ENCODE measurements around the gene SLC25A22.
A peak's percentile ranks its signal among the peaks of the same experiment; 100 is the strongest.

Gene SLC25A22

DNA sequence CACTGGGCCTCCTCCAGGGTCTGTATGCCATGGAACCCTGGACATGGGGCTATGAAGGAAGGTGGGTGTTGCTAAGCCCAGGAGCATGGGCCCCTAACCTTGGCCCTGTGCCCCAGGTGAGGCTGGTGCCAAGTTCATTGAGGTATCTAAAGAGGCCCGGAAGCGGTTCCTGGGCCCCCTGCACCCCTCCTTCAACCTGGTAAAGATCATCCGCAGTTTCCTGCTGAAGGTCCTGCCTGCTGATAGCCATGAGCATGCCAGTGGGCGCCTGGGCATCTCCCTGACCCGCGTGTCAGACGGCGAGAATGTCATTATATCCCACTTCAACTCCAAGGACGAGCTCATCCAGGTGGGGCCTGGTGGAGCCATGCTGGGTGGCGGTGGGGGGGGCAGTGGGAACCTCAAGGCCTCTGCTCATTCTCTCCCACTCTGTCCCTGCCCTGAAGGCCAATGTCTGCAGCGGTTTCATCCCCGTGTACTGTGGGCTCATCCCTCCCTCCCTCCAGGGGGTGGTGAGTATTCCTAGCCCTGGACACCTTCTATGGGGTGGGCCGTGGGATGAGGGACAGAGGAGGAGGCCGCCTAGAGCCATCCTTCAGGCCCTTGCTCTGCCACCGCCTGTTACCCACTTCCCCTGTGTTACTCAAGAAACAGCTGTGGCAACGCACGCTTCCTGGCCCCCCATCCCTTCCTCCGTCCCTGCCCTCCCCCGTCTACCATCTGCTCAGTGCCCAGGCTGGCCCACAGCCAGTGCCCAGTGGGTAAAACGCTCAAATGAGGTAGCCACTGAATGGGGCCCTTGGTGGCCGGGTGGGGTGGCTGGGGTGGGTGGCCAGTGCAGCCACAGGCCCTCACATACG is 23.7 kb upstream of the SLC25A22 start:
- DNase-seq (ENCODE audit: low read depth) = no peak

DNA sequence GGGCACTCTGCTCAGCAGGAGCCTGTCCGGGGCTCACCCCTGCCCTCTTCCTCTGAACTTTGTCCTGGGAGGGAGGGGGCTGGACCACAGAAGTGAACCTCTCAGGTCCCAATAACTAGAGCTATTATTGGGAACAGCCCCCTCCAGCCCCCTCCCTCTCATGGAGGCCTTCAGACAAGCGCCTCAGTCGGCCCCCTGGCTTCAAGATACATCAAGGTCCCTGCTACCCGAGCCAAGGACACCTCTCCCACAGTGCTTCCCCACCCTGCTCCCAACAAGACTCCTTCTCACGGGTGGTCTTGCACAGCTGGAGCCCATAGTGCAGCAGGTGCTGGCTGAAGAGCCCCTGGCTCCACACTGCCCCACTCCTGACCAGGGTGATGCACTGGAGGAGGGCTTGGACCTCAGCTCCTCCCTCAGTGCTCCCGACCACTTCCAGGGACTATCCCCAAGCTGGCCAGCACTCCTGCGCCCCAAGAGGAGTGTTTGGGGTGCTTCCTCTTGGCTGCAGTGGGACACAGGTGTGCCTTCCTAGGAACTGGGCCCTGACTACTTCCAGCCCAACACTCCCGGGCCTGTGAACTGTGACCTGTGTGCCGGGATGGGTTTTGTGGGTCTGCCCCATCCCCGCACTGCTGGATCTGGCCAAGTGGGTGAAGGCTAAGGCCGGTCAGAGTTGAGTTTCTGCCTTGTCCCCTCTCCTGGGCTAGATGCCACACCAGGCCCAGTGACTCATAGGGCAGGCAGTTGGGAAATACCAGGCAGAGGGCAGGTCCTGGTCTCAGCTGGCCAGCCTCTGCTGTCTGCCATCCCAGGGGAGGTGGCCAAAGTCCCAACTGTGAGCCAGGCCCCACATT is 22.8 kb upstream of the SLC25A22 start:
- no peak for DNase-seq (ENCODE audit: low read depth)

DNA sequence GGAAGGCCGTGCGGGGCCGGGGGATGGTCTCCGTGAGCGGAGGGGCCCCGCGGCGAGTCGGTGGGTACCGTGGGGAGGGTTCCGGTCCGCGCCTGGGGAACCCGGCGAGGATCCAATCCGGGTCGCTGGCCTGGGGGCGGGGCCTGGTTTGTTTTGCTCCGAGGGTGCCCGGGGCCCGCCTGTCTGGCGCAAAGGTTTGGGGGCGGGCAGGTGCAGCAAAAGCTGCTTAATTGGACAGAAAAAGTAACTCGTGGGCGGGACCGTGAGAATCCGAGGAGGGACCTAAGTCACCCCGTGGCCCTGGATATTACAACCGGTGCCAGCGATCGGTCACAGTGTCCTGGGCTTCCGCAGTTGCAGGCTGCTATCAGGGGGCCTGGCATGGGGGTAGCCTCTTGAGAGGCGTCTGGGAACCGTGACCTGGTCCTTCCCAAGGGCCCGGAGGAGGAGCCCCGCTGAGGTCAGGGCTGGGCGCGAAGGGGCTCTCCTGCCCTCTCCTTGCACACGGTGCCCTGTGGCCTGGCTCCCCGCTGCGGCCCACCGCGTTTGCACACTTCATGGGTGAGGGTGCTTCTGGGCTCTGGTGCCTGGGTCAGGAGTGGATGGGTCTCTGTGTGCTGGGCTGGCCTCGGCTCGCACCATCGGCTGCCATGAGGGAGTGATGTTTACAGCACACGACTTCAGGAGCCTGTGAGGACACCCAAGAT is 22.0 kb upstream of the SLC25A22 start:
- DNase-seq (ENCODE audit: low read depth) = peak; percentile 76

- DNase-seq (ENCODE audit: low read depth) = peak; percentile 88
These were observed 21.2 kb upstream of the SLC25A22 start for GRCh38 chr11:819129-819931.

- DNase-seq (ENCODE audit: low read depth) = no peak
These were observed 20.5 kb upstream of the SLC25A22 start, which contains the start of gene PNPLA2 for GRCh38 chr11:818396-819128. Gene PNPLA2, plus strand, starts transcription at chr11:818914. Its CDS starts 805 bp downstream, at chr11:819719.

DNA sequence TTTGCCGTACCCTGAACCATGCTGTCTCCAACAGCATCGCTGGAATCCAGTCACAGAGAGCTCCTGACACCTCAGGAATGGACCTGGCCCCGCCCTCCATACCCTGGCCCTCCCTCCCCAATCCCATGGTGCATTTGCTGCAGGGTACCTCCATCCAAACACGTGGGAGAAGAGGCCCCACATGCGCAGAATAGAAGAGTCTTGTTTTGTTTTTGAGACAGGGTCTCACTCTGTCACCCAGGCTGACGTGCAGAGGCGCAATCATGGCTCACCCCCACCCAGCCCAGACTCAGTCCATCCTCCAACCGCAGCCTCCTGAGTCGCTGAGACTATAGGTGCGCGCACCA is 18.3 kb upstream of the SLC25A22 start:
- DNase-seq (ENCODE audit: low read depth) = no peak

DNA sequence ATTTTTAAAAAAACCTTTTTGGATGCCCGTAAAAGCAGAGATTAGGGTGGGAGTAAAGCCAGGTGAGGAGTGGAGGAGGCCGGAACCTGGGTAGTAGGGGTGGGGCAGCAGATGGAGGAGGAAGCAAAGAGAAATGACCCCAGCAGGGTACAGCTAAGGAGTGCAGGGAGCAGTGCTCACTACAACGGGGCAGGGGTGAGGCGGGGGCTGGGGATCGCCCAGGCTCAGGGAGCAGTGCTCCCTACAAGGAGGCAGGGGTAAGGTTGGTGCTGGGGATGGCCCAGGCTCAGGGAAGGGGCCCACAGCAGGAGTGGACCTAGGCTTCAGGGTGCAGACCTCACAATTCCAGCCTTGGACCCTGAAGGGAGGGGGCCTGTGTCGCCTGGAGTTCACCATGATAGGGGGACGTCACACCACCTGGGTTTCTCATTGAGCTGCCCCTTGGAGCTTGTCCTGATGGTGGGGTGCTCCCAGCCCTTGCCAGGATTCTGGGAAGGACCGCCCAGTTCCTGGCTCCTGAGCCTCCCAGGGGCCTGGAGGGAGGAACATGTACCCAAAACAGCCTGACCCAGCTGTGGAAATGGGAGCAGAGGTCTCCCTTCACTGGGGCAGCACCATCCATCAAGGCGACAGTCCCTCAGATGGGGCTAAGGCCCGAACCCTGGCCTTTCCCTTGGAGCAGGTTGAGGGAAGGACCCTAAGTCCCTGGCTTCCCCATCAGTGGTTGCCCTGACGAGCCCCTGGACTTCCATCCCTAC is 17.8 kb upstream of the SLC25A22 start:
- no peak for DNase-seq (ENCODE audit: low read depth)

DNA sequence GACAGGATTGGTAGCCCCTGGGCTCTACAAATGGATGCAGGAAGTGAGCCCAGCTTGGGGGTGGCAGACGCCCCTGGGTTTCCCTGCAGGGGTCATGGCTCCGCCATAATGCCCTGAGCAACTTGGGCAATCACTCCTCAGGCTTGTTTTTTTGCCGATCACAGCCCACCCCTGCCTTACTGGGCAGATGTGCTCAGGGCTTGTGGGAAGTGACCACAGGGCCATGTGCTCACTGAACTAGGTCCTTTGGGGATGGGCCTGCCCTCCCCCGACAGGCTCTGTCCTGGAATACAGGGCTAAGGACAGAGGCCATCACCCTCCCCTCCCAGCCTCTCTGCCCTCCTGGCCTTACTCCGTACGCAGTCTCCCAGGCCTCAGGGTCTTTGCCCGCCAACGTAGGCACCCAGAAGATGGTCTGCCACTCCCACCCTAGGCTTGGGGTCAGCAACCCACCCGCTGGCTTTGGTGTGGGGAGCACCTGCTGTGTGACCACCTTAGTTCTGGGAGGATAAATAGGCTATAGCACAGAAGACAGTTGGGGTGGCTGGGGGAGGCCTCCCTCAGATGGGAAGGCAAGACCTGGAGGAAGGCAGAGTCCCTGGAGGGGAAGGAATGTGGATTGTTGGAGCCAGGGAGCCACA is 15.5 kb upstream of the SLC25A22 start:
- DNase-seq (ENCODE audit: low read depth) = no peak

- DNase-seq (ENCODE audit: low read depth) = no peak
These were observed 15.0 kb upstream of the SLC25A22 start for GRCh38 chr11:813072-813455.

DNA sequence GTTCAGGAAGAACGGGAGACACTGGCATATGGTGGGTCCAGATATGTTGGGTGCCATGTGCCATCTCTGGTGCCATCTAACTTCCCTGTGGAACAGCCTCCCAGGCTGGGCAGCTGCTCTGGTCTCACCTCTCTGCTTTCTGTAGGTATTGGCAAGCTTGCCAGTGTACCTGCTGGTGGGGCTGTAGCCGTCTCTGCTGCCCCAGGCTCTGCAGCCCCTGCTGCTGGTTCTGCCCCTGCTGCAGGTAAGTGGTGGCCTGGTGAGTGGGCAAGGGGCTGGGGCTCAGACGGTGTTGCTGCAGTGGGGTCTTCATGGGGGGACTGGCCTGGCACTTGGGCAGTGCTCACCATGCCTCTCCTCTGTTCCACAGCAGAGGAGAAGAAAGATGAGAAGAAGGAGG is 14.3 kb upstream of the SLC25A22 start:
- no peak for DNase-seq (ENCODE audit: low read depth)

DNA sequence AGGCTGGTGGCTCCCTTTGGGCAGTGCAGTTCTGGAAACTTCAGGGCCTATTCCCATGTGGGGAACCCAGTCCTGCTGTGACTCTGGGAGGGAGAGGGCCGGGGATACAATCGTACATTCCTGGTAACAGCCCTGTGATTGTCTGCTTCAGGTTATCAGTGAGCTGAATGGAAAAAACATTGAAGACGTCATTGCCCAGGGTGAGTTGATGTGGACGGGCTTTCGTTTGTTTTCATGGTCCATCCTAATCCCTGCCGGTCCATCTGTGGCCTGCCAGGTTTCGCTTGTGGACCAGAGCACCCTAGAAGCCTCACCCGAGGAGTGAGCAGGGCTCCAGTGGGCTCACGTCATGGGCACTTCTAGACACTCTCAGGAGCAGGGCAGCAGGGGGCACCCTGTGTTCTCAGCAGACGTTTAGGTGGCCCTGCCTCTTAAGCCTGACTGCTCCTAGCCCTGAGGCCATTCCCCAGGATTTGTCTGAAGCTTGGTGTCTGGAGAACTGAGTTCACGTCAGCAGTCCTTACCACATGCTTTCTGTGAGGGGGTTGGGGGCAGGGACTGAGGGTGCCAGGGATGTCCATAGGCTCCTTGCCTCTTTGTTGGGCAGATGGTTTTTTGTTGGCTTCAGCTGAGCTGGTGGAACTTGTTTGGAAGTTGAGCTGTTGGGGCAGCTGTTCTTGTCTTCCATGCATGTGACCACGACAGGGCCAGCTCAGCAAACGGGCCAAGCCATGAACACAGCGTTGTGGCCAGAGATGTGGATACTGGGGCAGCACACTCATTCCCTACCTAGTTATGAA is 13.6 kb upstream of the SLC25A22 start:
- DNase-seq (ENCODE audit: low read depth) = no peak

GRCh38 chr11:810040-810567 is 12.0 kb upstream of the SLC25A22 start:
- DNase-seq (ENCODE audit: low read depth) = no peak

- peak; percentile 98 for DNase-seq (ENCODE audit: low read depth)
These were observed 11.4 kb upstream of the SLC25A22 start, which contains the start of gene RPLP2 for GRCh38 chr11:809287-810039. Gene RPLP2, plus strand, starts transcription at chr11:809967. Its CDS starts 268 bp downstream, at chr11:810235.

DNA sequence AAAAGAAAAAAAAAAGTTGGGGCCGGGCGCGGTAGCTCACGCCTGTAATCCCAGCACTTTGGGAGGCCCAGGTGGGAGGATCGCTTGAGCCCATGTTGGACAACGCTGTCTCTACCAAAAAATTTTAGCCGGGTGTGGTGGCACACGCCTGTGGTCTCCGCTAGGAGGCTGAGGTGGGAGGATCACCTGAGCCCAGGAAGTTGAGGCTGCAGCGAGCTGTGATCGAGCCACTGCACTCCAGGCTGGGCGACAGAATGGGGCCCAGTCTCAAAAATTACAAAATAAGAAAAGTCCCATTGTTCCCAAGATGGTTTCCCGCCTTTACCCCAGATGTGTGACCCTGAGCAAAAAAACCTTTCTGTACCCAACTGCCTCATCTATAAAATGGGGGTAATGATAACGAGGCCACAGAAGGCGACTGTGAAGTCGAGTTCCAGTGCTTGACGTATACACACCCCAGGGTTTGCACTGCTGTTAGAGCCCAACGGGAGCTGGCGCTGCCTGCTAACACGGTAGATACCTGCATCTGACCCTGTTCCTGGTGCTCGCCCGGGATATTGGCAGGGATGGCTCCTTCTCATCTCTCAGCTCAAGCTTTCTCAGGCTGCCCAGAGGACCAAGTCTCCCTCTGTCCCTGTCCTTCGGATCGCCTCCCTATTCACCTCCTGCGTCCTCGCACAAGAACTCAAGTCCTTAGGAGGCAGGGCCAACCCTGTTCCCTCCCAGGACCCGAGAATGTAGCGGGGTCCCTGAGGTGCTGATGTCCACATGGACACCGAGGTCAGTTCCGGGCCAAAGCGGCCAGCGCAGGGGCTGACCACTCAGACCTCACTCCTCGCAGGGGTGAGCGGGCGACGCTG is 10.6 kb upstream of the SLC25A22 start:
- DNase-seq (ENCODE audit: low read depth) = no peak

GRCh38 chr11:804599-804964 is 6.5 kb upstream of the SLC25A22 start:
- no peak for DNase-seq (ENCODE audit: low read depth)

DNA sequence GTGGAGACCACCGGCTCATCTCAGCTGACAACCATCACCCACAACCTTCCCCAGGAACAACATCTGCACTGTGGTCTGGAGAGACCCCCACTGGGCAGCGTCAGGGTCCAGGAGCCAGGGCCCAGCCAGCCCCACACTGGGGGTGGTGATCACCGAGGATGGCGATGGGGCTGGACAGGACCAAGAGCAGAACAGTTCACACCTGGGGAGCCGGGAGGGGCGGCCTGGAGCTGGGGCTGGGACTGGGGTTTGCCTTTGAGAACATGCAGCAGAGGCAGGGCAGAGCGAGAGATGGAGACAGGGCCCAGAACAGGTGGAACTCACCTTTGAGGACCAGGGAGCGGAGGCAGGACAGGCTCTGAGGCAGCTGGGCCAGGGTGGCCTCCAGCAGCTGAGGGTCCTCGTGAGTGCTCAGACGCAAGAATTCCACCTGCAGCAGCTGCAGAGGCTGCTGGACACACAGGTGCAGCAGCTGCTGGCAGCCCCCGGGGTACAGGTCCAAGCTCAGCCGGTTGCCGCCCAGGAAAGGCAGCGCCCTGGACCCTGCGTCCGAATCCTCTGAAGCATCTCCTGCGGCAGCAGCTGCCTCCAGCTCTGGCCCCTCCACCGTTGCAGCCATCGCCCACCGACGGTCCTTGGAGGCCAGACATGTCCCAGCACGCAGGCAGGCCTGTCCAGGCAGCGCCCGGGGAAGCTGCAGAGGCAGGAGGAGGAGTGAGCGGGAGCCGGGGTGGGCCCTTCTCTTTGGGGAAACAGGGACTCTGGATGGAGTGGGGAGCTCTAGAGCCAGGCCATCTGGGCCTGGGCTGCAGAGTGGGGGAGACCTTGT is 5.9 kb upstream of the SLC25A22 start:
- no peak for DNase-seq (ENCODE audit: low read depth)

Measured in stimulated activated CD8-positive, alpha-beta memory T cell treated with anti-CD3 and anti-CD28 coated beads, Interleukin-15, amount 100 ng/mL, for 24 hours (primary cell).